Caki2 (cell line): ENCODE results near the gene LHCGR. TPM values are rescaled to one million over a fixed set of nuclear protein-coding genes. Genes with fewer than 3 reads are reported as not detected.

Experiments used
- DNase-seq: peaks from one replicate; pipeline ENCODE4 v3.0.0-alpha.2; 2015; ENCODE audit warnings: low read depth
- in situ Hi-C: cut with HindIII; loops from 2 replicates; pipeline ENCODE4 v1.10.0; 2016; ENCODE audit warnings: low sequenced_read_pairs, low pct_unique_long_range_greater_than_20kb, mixed read lengths
- total RNA-seq: library from RNA; depleted of rRNA; stranded (reverse); fragments of >200 nt; shearing (Covaris generic); gene quantifications from 2 replicates; pipeline ENCODE4 v1.2.3, GENCODE V29; 2014; ENCODE audit warnings: low replicate concordance; rRNA removed

Gene LHCGR
- not detected in 2 replicates for total RNA-seq

GRCh38 chr2:48755473-48755872 is at the start of gene LHCGR:
TSS of gene LHCGR (minus strand) at chr2:48755724. CDS start at chr2:48755671, 53 bp downstream.
- DNase-seq = no peak
- in situ Hi-C loops = no loop called here

- no peak for DNase-seq
- in situ Hi-C loops = no loop called here
Observed at GRCh38 chr2:48799601-48800000, 44.1 kb upstream of the LHCGR start.

- no peak for DNase-seq
- in situ Hi-C loops = no loop called here
Observed at GRCh38 chr2:48795065-48795464, 39.5 kb upstream of the LHCGR start.

- no peak for DNase-seq
- in situ Hi-C loops = no loop called here
Observed at GRCh38 chr2:48793671-48794070, 38.1 kb upstream of the LHCGR start.

- no peak for DNase-seq
- in situ Hi-C loops = no loop called here
Observed at GRCh38 chr2:48792030-48792429, 36.5 kb upstream of the LHCGR start.

- no peak for DNase-seq
Observed at GRCh38 chr2:48790407-48791170, 35.1 kb upstream of the LHCGR start.

GRCh38 chr2:48787580-48787979 is 32.1 kb upstream of the LHCGR start:
- in situ Hi-C loops = no loop called here

More at GRCh38 chr2:48790407-48791170, 35.1 kb upstream of the LHCGR start:
- in situ Hi-C loops = no loop called here

GRCh38 chr2:48781366-48781765 is 25.8 kb upstream of the LHCGR start:
- in situ Hi-C loops = no loop called here
- DNase-seq = no peak

More at GRCh38 chr2:48787580-48787979, 32.1 kb upstream of the LHCGR start:
- no peak for DNase-seq

- no peak for DNase-seq
- in situ Hi-C loops = no loop called here
Observed at GRCh38 chr2:48779019-48779716, 23.6 kb upstream of the LHCGR start.

GRCh38 chr2:48774251-48774650 is 18.7 kb upstream of the LHCGR start:
- DNase-seq = no peak
- in situ Hi-C loops = no loop called here

- no peak for DNase-seq
- in situ Hi-C loops = no loop called here
Observed at GRCh38 chr2:48771241-48772014, 15.9 kb upstream of the LHCGR start.

- DNase-seq = no peak
- in situ Hi-C loops = no loop called here
Observed at GRCh38 chr2:48770181-48770580, 14.7 kb upstream of the LHCGR start.

- no peak for DNase-seq
- in situ Hi-C loops = no loop called here
Observed at GRCh38 chr2:48768669-48769068, 13.1 kb upstream of the LHCGR start.

- no peak for DNase-seq
- in situ Hi-C loops = no loop called here
Observed at GRCh38 chr2:48767330-48767729, 11.8 kb upstream of the LHCGR start.

- DNase-seq = no peak
- in situ Hi-C loops = no loop called here
Observed at GRCh38 chr2:48760826-48761225, 5.3 kb upstream of the LHCGR start.

- in situ Hi-C loops = no loop called here
- no peak for DNase-seq
Observed at GRCh38 chr2:48759682-48760081, 4.2 kb upstream of the LHCGR start.

GRCh38 chr2:48756289-48756688 is 765 bp upstream of the LHCGR start:
- in situ Hi-C loops = no loop called here
- DNase-seq = no peak

GRCh38 chr2:48754874-48755273 is 650 bp downstream of the LHCGR start:
- in situ Hi-C loops = no loop called here
- DNase-seq = no peak

GRCh38 chr2:48753228-48753627 is 2.3 kb downstream of the LHCGR start:
- in situ Hi-C loops = no loop called here
- no peak for DNase-seq
